Endothelial cell (in vitro differentiated cells): ENCODE results near the gene GPR137C. TPM values are rescaled to one million over a fixed set of nuclear protein-coding genes. Genes with fewer than 3 reads are reported as not detected.

Experiments used
- DNase-seq: peaks from one replicate; pipeline ENCODE4 v3.0.0; 2021; ENCODE audit warnings: low spot score
- H3K27ac Mint-ChIP-seq: one replicate; pipeline ENCODE4 v1.8.0; 2021; ENCODE audit warnings: mixed read lengths, inconsistent platforms; ENCODE audit not compliant: unreplicated experiment
- H3K27me3 Mint-ChIP-seq: one replicate; pipeline ENCODE4 v1.8.0; 2021; ENCODE audit warnings: mild to moderate bottlenecking, moderate library complexity, mixed read lengths, inconsistent platforms; ENCODE audit not compliant: unreplicated experiment
- H3K36me3 Mint-ChIP-seq: one replicate; pipeline ENCODE4 v1.8.0; 2021; ENCODE audit warnings: mild to moderate bottlenecking, low read depth, mixed read lengths, inconsistent platforms; ENCODE audit not compliant: unreplicated experiment
- H3K4me1 Mint-ChIP-seq: one replicate; pipeline ENCODE4 v1.8.0; 2021; ENCODE audit warnings: mild to moderate bottlenecking, mixed read lengths, inconsistent platforms; ENCODE audit not compliant: unreplicated experiment
- H3K4me3 Mint-ChIP-seq: one replicate; pipeline ENCODE4 v1.8.0; 2021; ENCODE audit warnings: mild to moderate bottlenecking, mixed read lengths, inconsistent platforms; ENCODE audit not compliant: unreplicated experiment
- H3K9me3 Mint-ChIP-seq: one replicate; pipeline ENCODE4 v1.8.0; 2021; ENCODE audit warnings: mixed read lengths, inconsistent platforms; ENCODE audit not compliant: unreplicated experiment
- CTCF ChIP-seq: fragments of 200-600 bp; sonication (generic); IDR thresholded peaks from one replicate; pipeline ENCODE4 v1.5.0; 2021; ENCODE audit warnings: antibody characterized with exemption; ENCODE audit not compliant: unreplicated experiment
- total RNA-seq: library from RNA; stranded (reverse); fragmentation: NEBNext Ultra II Directional; extraction: Animal tissue kit (Norgen Biotek cat#: 25700); gene quantifications from one replicate; pipeline ENCODE4 v1.2.1, GENCODE V29; 2021; ENCODE audit not compliant: unreplicated experiment

Gene GPR137C
- total RNA-seq, 1 donor from 2014 or later, result 3.3 TPM

GRCh38 chr14:52683985-52684520, 131.4 kb downstream of the GPR137C start:
- Mint-ChIP-seq H3K27ac (no peak overlapping the region), H3K27me3 (no peaks in the 10 kb centered on the region), H3K4me3 (no peak overlapping the region), H3K36me3 (no peaks in the 10 kb centered on the region), H3K9me3 (no peaks in the 10 kb centered on the region), H3K4me1 (no peaks in the 10 kb centered on the region)
- no peak for DNase-seq
- no peak for TF ChIP-seq CTCF

- Mint-ChIP-seq H3K27me3 (no peaks in the 10 kb centered on the region), H3K27ac (no peak overlapping the region), H3K36me3 (no peaks in the 10 kb centered on the region), H3K4me3 (no peak overlapping the region), H3K9me3 (no peaks in the 10 kb centered on the region), H3K4me1 (no peaks in the 10 kb centered on the region)
- TF ChIP-seq CTCF, result no peak
- no peak for DNase-seq
Measured at GRCh38 chr14:52686176-52686575, 133.5 kb downstream of the GPR137C start.

Other genes with a start within 250 kb of the GPR137C start
- gene PTGER2, start 238.5 kb upstream of the GPR137C start, total RNA-seq, result not detected
- gene TXNDC16, start 331 bp upstream of the GPR137C start, total RNA-seq, result 6.8 TPM
- gene ERO1A, start 142.7 kb downstream of the GPR137C start, total RNA-seq, result 32.2 TPM
- gene PSMC6, start 154.4 kb downstream of the GPR137C start, total RNA-seq, result 75.7 TPM
- gene STYX, start 177.3 kb downstream of the GPR137C start, total RNA-seq, result 17.0 TPM
- gene GNPNAT1, start 238.8 kb downstream of the GPR137C start, total RNA-seq, result 12.0 TPM